RPMI7951 (cell line): ENCODE data around the gene LPO. TPM values are rescaled to one million over a fixed set of nuclear protein-coding genes. Genes with fewer than 3 reads are reported as not detected.

Experiments used
- DNase-seq: peaks from one replicate; pipeline ENCODE4 v3.0.0-alpha.2; 2012; ENCODE audit warnings: low read depth
- total RNA-seq: library from RNA; depleted of rRNA; stranded (reverse); fragments of >200 nt; shearing (Covaris generic); gene quantifications from 2 replicates; pipeline ENCODE4 v1.2.3, GENCODE V29; 2014

LPO gene
- total RNA-seq, 1 experiment from 2014 or later, result not detected

DNA sequence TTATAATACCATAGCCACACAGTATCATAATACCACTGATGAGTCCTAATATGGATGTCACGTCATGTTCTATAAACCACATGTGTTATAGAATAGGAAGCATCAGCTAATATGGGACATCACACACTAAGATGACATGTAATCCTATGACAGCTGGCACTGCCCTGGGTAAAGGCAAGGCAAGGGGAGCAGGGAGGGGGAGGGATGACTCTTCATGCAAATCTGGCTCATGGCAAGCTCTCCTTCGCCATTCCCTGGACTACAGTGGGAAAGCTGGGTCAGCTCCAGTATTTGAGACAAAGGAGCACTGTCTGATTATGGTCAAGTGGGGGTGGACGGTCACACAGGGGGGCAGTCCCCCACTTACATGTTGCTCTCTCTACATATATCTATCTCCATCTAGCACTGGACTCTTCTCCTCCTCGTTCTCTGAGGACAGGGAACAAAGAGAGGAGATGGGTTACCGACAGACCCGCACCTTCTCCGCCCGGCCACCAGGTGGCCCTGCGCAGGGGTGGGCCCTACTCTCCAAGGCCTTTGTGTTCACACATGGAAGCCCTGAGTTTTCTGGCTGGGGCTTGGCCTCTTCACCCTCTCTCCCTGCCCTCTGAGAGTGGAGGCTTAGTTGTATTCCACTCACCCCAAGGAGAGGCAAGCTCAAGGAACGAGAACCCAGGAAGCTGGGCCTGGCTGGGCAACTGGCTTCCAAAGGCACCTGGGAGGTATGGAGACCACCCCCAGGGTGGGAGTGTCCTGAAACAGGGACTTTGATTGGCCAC, 65.8 kb downstream of the LPO start:
- DNase-seq, result peak; percentile 37

DNA sequence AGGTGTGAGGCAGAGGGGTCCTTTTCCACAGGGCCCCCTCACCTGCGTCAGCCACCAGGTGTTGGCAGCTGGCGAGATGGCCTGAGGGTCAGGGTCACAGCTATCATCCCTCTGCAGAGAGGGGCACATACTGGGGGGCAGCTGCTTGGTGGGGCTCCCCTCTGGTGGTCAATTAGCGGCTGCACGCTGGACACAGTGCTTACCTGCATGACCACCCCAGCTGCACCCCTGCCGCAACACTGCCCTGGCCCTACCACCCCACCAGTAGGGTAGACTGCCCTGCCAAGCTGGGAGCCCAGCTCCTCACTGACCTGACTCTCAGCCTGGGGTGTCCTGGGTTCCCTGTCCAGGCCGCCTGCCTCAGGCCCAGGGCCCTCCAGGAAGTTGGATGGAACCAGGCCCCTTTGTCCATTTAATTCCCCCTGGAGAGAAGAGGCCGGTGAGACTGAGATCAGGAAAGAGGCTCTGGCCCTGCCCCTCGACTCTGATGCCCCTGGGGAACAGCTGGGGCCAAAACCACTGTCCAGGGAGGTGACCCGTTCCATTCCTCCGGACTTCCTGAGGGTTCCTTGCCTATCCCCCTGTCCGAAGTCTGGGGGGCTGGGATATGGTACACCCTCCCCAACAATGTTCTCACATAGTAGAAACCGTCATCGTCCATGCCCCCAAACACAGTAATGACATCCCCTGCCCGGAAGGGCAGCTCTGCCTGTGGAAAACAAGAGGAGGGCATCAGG, 66.5 kb downstream of the LPO start:
- DNase-seq, result no peak

DNA sequence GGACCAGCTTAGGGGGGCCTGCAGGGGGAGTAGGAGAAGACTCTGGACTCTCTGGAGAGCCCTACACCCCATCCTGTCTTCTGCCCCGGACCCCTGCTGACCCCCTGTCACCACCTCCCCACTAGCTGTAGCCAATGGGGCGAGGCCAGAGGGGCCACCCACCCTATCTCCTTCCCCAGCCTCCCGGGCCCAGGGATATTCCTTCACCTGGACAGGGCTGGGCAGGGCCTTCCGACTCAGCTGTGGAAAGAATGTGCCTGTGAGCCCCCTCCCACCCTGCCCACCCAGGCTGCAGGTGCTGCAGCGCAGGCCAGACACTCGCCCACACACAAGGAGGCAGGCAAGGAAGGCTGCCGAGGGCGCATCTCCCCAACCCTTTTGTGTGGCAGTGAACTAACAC, 67.2 kb downstream of the LPO start:
- no peak for DNase-seq

DNA sequence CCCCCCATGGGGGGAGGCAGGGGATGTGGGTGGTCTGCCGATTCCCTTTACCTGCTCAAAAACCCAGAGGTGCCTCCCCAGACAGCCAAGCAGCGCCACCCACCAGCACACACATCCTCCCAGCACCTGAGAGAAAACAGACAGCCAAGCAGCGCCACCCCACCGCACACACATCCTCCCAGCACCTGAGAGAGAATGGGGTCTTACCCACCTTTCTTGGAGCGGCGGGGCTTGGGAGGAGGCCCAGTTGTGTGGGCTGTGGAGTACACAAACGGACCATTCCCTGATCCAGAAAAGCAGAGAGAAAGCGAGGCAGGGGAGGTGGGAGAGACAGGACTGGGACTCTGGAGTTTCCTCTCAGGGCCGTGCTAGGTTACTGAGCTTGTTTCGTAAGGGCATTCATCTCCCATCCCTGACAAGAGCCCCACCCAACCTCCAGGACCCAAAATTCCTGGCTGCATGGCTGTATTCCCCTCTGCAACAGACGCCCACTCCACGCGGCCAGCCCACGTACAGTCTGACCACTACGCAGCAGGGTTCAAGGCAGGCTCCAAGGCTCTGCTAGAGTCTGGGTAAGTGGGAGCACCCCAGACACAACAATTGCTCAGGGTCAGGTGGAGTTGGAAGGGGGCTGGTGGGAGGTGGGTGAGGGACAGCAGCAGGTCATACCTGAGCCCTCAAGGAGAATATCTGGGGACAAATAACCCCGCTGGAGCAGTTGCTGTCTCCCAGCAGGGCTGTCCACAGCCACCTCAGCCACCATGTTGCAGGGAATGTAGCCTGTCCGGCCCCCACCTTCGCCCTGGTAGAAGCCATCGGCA, 68.0 kb downstream of the LPO start:
- DNase-seq, result no peak

DNA sequence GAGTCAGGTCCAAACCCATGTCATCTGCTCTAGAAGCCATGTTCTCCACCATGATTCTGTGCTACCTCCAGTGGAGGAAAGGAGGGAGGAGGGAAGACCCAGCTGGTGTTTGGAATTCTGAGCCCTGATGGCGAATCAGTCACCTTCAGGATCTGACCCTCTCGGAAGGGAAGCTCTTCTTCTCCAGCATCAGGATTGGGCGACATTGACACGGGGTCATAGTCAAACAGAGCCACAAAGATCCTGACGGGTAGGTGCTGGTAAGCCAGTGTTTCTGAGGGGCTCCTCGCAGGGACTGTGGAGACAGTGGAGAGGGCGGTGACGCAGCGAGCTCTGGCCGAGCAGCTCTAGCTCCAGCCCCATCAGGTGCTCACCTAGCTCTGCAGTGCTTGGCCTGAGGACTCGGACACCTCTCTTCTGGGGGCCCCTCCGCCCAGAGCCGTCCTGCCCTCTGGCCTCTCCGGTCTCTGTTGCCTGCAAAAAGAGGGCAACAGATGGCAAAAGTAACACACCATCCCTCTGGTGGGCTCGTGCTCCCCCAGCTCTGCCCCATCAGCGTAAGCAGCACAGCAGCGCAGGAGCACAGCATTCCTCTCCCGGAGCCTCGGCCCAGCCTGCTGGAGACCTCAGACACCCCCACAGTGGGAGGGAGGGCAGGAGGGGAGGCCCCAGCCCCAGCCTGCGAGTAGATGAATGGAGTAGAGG, 69.2 kb downstream of the LPO start:
- DNase-seq, result no peak

DNA sequence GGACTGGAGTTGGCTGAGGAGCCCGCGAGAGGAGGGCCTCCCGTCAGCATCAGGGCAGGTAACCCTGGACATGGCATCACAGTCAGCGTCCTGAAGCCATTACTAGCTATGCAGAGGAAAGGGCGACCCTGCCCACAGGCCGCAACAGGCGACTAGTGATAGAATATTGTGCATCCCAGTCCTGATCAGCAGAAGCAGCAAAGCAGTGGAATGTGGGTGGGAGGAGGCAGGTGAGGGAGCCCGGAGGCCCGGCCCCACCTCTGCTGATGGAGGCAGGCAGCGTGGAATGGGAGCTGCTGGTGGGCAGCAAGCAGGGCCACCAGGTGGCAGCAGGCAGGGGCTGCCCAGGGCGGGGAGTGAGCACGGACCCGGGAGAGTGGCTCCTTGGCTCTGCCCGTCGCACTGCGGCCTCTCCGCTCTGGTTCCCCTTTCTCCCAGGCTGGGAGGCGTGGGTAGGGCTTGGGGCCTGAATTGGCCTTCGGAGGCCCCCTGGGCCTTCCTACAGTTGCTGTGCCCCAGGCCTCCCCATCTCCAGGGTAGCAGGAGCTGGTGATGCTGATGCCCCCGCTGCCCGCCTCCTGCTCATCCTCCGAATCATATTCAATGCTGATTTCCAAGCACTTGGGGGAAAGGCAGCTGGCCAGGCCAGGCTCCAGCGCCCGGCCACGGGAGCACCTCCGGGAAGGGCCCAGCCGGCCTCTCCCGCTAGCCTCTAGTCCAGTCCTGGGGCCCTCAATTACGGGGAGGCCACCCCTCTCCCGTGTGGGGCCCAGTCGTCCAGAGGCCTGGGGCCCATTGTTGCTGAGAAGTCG, 70.0 kb downstream of the LPO start:
- DNase-seq, result no peak

DNA sequence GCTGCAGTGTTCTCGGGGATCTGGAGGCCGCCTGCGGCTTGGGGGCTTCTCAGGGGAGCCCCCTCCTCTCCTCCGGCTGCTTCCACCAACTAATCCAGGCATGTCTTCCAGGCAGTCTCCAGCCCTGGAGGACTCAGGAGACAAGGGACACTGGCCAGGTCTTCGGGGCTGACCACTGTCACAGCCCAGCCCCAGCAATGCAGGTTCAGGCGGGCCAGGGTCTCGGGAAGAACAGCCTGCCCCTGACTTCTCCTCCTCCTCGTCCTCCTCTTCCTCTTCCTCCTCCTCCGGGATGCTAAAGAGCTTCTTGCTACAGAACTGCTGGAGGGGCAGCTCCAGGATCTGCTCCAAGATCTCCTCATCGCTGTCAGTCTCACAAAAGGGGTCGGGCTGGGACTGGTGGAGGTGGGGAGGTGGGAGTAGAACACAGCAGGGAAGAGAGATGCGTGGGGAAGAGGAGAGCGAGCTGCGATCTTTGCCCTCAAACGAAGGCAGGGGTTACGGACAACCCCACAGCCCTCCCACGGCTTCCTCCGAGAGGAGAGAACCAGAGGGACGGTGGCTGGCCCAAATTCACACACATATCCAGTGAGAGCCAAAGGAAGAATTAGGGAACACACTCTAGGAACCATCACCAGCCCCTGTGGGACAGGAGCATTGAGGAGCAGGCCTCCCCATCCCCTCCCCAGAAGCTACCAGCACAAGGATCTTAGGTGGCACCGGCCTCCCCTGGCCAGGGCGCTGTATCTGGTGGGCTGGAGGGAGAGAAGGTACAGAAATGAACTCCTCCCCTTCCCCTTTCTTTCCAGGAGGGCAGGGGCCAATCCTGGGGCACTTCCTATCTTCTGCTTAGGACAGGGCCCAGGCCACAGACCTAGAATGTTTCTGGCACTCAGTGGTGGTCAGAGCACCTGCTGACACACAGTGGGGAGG, 70.9 kb downstream of the LPO start:
- DNase-seq, result no peak

DNA sequence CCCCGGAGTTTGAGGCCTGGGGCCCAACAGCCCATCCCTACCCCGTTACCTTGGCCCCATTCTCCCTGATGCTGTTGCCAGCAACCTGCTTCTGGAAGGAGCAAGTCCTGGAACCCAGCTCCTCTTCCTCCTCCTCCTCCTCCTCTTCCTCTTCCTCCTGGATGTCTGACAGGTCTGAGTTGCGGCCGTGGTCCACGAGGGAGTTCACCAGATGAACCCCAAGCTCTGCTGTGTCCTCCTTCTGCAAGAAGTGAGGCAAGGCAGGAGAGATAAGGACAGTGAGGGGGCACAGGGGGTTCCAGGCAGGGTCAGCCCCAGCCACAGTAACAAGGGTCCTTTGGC, 71.5 kb downstream of the LPO start:
- DNase-seq, result no peak

DNA sequence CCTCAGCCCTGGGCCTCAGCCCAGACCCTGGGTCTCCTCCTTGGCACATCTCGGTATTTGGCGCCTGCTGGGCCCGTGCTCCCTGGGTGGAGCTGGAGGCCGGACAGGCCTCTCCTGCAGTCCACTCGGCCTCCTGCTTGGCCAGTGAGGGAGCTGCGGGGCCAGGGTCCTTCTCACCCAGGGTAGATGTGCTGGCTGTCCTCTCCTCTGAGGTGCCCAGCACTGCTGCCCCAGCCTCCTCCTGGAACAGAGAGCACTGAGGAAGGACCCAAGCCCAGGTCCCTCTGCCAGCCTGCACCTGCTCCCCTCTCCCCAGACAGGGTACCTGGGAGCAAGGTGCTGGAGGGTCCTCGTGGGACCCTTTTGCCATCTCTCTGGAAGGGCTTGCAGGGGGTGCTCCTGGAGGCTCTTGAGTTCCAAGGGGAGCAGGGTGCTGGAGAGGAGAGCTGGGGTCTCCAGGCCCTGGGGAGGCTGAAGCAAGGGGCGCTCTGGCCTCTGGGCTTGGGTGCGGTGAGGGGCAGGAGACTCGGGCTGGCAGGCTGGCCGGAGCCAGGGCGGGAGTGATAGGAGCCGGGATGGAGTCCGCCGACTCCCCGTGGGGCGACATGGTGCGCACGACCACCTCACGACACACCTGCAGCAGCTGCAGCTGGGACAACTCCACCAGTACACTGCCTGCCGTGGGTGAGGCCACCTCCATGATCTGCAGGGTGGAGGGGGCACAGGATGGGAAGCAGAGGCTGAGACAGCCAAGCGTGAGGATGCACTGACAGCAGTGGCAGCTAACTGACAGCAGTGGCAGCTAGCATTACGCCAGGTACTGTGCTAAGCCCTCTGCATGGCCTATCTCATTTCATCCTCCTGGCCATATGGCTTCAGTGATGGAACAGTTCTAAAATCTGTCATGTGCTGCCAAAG, 72.4 kb downstream of the LPO start:
- no peak for DNase-seq

DNA sequence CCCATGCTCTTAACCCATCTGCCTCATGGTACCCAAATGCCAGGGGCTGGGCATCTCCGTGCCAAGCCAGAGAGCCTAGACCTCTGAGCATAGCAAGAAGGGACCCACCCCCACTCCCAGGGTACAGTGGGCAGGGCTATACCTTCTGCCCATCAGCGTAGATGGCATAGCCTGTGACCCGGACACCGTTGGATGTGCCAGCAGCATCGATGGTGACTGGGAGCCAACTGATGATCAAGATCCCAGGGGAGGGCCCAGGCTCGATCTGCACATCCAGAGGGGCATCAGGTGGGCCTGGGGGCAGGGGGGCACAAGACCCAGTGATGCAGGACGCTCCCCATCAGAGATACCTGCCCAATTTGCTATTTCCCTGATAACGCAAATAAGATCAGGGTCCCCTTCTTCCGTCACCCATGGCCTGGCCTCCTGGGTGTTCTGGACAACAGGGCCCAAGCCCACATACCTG, 73.1 kb downstream of the LPO start:
- no peak for DNase-seq

DNA sequence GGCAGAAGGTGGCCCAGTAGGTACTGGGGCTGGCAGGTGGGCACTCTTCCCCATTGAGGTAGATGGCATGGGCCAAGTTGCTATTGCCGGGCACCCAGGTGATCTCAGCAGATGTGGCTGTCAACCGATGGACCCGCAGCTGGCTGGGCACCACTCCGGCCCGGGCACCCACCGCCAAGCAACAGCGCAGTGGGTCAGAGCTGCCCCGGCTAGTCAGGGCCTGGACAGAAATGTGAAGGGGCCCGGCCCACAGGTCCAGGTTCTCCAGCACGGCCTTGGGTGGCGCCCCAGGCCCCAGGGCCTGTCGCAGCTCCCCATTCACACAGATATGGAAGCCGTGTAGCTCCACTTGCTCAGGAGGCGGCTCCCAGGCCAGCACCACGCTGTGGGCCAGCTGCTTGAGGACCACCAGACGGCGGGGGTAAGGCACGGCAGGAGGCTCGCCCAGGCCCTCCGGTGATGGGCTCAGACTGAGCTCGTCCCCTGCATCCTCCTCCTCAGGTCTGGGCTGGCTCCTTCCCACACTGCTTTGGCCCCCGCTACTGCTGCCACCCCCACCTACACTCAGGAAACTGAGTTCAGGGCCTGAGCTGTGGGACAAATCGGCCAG, 73.7 kb downstream of the LPO start:
- no peak for DNase-seq

DNA sequence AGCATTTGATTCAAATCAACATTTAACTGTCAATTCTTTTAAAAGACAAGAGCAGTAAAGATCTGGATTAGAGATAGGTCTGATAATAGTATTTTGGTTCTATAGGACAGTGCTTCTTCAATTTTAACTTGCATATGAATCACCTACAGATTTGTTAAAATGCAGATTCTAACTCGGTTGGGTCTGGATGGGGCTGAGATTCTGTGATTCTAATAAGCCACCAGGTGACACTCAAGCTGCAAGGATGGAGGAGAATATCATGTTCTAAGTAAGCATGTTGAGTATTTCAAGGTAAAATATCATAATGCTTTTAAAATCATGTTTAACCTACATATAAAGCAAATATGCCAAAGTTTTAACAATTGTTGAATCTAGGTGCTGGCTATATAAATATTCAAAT, 74.4 kb downstream of the LPO start:
- no peak for DNase-seq

DNA sequence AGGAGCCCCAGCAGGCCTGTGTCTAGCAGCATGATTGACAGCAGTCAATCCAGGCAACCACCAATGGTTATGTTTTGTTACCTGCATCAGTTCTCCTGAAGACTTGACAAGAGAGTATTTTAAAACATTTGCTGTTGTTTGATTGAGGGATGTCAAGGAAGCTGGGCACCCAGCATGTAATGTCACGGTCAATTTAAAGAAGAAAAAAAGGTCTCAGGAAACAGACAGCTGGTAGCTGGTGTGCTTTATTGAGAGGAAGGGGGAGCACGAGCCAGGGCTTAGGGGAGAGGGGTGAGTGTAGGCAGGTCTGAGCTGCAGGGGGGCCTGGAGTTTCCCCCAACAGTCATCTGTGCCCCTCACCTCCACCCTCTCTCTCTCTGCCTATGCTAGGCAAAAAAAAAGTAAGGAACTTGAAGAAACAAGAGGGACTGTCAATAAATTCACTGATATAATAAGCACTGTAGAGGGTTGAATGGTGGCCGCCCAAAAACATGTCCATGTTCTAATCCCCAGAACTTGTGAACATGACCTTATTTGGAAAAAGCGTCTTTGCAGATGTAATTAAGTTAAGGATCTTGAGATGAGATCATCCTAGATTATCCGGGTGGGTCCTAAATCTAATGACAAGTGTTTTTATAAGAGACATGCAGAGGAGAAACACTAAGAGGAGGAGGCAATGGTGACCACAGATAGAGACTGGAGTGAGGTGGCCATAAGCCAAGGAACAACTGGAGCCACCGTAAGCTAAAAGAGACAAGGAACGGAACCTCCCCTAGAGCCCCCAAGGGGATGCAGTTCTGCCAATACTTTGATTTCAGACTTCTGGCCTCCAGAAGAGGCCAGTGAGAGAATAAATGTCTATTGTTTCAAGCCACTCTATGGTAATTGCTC, 75.7 kb downstream of the LPO start:
- no peak for DNase-seq

DNA sequence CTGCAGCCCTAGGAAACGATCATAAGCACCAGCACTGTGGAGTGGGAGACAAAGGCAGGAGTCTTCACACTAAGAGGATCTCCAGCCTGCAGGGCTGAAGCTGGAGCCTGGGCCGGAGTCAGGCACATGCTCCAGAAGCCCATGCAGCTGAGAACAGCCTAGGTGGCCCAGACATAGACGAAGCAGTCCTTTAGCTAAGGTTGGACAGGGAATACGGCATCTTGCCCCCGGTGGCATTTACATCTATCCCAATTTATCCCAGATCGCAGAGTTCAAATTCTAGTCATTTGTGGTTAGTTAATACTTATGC, 76.3 kb downstream of the LPO start:
- no peak for DNase-seq

DNA sequence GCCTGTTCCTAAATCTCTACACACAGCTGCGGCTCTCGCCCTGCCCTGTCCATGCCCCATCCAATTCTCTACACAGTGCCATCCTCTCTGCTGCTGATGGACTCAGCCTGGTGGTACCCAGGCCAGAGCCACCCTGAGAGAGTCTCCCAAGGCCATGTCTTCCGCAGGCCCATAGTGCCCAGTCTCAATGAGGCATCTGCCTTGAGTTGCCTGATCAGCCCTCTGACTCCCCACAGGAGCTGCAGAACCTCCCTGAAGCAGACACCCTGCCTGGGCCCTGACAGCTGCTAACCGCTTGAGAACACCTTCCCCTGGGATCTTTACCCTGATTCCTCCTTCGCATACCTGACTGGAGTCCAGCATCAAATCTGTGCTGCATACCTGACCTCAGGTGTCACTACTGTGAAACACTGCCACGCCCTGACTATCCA, 76.9 kb downstream of the LPO start:
- DNase-seq, result no peak

DNA sequence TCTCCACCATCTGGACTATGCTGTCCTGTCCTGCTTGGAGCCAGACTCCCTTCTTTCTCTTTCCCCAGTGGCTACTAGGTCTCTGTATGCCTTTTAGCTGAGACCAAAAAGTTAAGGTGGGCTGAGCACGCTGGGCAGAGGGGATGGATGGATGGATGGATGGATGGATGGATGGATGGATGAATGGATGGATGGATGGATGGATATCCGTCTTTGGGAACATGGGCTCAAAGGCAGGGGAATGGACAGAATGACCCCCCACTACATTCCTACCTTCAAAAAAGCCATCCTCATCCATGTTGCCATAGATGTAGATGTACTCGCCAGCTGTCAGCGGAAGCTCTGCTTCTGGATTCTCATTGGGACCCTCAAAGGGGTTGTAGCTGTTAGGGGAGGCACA, 77.4 kb downstream of the LPO start:
- no peak for DNase-seq

DNA sequence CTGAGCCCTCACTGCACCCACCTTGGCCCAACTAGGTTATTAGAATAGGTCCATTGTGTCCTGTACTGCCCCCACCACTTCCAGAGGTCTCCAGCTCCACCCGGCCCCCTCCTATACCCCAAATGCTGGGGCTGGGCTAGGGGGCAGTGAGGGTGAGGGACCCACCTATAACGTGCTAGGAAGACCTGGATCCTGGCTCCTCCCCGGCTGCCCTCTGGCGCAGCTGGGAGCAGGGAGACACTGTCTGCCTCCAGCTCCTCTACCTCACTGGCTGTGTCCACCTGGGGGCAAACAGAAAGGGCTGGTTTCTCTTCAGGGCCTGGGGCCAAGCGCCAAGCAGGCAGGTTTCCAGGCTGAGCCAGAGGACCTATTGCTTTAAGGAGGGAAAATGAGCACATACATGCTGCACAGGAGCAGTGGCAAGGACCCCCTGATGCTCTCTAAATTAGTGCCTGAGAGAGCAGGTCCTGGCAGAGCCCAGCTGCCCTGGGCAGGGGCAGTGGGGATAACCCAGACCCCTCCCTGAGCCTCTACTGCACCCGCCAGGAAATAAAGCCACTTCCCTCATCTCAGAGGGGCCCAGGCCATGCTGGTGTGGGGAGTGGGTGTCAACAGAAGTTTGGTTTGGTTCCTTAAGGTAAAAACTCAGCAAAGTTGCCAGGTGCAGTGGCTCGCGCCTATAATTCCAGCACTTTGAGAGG, 78.0 kb downstream of the LPO start:
- no peak for DNase-seq
